Activated T-cell treated with anti-CD3 and anti-CD28 coated beads for 1 hour (primary cell): ENCODE measurements around the gene NAP1L1.

Experiments used
- DNase-seq: peaks from one replicate; pipeline ENCODE4 v3.0.0-alpha.2; 2020; ENCODE audit warnings: low read depth

Gene NAP1L1

DNA sequence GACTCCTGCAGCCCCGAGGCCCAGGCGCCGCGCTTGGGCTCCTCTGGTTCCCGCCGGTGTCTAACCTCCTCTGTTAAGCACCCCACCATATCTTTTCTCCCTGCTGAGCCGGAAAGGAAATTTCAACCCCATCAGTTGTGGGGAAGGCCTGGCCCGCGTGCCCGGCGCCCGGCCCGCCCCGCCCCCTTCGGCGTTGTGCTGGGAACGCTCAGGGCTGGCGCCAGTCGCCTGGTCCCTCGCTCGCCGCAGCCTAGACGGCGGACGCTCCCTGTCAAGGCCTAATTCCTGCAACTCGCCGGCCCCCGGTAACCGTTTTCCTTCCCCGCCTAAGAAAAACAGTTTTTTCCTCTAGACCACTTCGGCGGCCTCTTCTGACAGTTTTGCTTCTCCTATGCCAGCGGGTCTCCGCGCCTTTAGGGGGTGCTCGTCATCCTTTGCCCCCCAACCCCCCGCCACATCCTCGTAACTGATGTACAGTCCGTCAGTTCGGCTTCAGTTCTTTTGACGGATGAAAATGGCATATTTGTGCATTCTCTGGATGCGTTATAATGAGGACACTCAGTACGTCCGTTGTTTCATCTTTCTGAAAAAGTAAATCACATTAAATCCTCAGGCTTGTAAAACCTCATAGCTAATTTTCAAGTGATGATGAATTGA lies 506 bp upstream of the NAP1L1 start:
- peak; percentile 42 for DNase-seq

DNA sequence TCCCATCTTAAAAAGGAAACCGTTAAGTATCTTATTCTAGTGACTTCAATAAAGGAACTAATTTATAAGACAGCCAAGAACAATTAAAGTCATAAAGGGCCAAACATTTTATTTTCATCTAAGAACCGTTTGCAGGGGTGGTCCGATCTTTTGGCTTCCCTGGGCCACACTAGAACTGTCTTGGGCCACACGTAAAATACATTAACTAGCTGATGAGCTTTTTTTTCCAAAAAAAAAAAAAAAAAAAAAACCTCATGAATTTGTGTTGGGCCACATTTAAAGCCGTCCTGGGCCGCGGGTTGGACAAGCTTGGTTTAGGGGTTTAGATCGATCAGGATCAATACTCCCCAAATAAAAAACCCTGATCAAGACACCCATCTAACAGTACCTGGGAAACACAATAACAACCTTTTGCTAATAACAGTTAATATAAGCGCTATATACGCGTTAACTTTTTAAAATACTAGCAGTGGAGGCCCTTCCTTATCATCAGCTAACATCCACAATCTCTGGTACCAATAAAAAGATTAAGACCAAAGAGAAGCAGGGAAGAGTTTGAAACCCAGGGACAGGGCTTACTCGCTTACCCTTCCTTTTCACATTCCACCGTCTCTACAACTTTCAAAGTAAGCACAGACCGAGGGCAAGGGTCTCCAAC lies 1.1 kb downstream of the NAP1L1 start:
- DNase-seq = no peak

DNA sequence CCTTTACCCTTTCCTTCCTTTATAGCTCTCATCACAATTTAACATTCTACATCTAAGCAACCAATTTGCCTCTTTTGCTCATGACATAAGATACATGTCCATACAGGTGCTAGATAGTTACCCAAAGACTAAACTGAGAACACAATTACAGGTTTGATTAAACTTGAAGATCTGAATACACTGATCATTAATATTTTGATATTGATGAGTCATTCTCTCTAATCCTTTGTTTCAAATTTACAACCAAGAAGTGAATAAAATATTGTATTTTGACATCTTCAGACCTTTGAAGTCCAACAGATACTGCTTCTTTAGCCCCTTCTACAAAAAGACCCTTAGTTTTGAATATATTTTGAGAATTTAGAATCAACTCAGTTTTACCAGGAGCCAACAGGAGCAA lies 2.6 kb downstream of the NAP1L1 start:
- DNase-seq = no peak

DNA sequence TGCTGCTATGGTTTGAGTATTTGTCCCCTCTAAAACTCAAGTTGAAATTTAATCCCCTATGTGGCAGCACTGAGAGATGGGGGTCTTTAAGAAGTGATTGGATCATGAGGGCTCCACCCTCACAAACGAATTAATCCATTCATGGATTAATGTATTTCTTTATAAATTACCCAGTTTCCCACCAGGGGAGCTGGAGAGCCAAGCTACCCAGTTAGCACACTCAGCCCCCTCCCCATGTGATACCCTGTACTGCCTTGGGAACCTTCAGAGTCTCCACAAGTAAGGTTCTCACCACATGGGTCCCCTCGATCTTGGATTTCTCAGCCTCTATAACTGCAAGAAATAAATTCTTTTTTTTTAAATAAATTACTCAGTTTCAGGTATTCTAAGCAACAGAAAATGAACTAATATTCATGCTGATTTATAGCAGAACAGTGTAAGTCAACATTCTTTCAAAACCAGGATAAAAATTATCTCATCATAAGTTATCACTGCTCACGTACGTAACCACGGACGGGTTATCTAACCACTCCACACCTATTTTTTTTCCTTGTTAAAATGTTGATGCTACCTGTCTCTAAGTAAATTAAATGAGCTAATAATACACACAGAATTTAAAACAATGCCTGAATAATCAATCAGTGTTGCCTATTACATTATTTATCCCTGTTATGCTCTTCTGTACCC lies 3.6 kb downstream of the NAP1L1 start:
- no peak for DNase-seq

DNA sequence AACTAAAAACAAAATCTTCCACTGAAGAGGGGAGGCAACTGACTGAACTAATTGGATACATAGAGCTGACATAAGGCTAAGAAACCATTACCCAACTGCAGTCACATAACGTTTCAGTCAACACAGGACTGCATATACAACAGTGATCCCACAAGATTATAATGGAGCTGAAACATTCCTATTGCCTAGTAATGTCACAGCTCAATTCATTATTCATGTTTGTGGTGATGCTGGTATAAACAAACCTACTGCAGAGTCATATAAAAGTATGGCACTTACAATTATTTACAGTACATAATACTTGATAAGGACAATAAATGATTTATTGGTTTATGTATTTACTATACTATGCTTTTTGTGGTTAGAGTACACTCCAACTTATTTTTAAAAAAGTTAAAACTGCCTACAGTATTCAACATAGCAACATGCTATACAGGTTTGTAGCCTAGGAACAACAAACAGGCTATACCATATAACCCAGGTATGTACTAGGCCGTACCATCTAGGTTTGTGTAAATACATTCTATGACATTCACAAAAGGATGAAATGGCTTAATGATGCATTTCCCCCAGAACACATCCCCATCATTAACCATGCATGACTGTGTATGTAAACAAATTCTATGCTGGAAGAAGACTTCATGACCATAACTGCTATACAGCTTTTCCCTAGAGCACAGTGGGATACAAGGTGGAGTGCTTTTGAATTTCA lies 4.3 kb downstream of the NAP1L1 start:
- DNase-seq = no peak

DNA sequence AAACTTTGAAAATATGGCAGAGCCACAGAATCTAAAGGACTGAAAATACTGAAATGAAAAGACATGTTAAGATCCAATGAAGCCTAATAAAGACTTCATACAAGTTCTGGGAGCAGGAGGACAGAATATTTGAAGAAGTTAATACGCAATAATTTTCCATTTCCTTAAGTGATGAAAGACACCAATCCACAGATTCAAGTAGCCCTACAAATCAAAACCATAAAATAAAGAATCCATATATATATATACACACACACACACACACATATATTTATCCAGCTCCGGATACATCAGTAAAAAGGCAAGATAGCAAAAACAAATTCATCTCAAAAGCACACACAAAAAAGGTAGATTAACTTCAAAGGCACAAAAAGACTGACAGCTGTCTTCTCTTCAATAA lies 5.7 kb downstream of the NAP1L1 start:
- no peak for DNase-seq

DNA sequence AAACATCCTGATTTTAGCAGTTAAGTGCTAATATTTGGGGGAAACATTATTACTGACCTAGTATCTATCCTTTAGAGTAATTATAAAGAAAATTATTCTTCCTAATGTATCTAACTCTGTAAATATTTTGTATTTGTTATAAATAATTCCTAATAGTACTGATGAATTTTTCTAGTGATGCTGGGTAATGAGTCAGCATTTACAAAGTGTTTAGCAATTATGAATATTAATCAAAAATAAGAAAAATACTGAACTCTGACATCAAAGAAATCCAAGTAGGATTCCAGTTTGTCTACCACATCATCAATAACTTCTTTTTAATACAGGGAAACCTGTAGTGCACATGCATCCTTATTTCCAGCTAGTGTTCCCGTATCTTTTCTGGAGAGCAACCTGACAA lies 9.0 kb downstream of the NAP1L1 start:
- no peak for DNase-seq

DNA sequence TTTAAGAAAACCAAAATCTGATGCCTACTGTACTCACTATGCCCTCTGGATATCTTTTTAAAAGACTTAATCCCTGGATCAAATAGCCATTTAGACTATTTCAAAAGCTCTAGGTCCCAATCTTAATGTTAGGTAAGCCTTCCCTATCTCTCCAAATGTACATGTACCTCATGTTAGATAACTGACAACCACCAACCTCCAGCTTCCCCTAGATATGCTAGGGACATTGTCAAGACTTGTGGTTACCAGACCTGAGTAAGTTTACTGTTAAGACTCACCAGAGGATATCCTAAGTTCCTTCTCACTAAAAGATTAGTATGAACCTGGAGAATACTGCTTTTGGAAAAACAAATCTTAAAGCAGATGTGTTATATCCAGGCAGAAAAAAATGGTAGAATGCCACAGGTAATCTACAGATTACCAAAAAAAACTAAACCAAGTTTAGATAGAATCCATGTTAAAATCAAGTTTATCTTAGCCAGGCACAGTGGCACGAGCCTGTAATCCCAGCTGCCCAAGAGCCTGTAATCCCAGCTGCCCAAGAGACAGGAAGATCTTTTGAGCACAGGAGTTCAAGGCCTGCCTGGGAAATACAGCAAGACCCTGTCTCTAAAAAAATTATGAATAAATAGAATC lies 9.7 kb downstream of the NAP1L1 start:
- DNase-seq = no peak

DNA sequence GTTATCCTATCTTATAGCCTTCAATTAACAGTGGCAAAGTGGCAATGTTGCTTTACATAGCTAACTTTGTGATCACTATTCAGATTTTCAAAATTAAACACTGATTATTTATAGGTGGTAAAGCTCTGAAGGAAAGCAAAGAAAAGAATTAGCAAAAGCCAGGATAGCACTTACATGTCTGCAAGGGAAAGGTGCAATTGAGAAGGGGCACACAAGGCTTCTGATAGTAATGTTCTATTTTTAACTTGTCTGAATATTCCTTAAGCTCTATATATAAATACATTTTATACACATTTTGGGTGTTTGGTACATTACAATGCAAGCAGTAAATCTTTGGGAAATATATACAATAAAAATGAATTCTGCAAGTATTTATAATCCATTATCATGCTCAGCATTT lies 10.9 kb downstream of the NAP1L1 start:
- no peak for DNase-seq

DNA sequence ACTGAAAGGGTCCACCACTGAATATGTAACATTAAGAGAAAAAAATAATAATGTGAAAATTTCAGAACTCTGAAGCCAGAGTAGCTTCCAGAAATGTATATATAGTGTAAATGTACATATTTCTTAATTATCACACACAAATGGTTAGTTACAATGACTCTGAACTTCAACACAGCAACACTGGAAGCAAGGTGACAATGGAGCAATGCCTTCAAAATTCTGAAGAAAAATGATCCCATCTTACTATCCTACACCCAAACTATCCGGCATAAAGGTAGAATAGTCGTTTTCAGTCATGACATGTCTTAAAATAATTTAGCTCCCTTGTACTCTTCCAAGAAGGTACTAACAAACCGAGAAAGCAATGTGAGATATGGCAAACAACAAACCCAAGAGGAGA lies 11.9 kb downstream of the NAP1L1 start:
- no peak for DNase-seq

DNA sequence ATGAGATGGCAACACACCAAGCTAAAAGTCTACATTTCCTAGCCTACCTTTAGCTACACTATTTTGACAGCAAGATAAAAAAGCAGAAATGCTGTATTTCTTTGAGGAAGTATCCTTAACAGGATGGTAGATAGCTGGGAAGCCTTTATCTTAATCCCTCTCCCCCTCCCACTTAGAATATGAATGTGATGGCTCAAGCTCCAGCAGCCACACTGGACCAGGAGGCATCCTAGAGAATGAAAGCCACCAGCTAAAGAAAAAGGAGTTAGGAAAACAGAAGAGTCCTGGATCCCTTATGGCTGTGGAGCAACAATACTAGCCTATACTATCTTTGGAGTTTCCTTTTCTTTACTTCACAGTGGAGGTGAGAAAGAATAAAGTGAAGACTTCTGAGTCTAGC lies 15.1 kb downstream of the NAP1L1 start:
- no peak for DNase-seq

DNA sequence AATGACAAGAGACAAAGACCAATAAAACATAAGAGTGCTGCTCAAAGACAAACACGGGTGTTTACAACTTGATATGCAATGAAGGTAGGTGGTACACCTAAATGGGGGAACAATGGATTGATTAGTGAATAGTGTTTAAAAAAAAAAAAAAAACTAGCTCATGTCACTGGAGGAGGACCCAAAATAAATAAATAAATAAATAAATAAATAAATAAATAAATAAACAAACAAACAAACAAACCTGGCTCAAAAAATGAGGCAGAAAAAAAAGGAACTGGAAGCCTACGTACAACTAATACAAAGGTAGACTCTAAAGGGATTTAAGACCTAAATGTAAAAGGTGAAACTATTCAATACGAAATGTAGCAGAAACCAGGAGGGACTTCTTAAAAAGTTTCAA lies 18.6 kb downstream of the NAP1L1 start:
- no peak for DNase-seq

DNA sequence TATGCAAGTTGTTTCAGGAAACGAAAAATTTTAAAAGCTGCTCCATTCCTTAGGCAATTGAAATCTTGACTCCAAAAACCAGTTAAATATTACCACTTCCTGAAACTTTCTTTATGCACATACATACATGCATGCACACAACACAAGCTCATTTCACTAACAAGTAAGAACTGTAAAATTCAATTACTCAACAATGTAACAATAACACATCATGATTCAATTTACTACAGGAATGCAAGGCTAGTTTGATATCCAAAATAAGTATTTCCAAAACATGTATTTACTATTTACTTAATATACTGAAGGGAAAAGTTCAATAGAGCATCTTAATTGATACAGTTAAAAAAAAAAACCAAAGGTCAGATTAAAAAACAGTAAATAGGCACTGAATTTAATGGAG lies 19.6 kb downstream of the NAP1L1 start:
- DNase-seq = no peak

DNA sequence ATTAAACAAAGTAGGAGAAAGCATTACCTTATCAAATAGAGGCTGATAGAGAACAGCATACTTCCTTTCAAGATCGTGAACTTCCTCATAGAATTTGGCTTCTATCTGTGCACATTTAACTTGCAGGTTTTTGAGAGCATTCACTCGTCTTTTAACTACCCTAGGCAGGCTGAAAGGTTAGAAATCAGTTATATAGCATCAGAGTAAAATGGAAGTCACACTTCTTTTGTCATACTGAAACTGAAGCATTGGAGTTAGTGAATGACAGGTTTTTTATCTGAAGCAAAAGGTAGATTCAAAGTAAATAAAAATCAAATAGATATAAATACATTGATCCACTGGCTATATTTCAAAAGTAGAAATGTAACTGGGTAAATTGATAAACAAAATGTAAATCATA lies 24.4 kb downstream of the NAP1L1 start:
- no peak for DNase-seq

DNA sequence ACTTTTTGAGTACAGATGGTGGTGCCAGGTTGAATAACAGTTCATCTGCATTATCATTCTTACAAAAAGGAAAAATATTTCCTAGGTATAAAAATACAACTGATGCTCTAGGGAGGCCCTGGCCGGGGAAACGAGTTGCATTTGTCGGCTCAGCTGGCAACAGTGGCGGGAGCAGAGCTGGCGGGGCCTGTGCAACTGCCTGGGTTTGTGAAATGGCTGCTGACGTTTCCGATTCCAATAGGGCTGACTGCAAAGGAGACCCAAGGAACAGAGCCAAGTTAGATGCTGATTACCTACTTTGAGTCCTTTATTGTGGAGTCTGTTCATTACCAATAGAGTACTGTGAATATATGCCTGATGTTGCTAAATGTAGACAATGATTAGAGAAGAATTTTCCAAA lies 27.2 kb downstream of the NAP1L1 start:
- DNase-seq = no peak

DNA sequence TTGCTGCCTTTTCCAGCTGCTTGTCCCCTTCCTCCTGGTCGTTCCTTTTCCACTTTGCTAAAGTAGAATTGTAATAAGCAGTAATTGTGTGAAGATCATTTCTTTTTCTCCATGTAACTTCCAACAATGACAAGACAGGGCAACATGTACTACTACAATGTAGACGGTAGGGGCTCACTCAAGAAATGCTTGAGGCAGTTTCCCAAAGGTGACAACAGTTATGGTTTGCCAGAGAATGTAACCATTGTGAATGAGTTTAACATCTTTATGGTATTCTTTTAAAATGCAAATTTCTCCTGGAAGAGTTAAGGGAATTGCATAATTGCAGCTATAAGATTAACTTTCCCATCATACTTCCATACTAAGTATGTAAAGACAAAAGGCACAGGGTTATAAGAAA lies 29.1 kb downstream of the NAP1L1 start:
- no peak for DNase-seq

DNA sequence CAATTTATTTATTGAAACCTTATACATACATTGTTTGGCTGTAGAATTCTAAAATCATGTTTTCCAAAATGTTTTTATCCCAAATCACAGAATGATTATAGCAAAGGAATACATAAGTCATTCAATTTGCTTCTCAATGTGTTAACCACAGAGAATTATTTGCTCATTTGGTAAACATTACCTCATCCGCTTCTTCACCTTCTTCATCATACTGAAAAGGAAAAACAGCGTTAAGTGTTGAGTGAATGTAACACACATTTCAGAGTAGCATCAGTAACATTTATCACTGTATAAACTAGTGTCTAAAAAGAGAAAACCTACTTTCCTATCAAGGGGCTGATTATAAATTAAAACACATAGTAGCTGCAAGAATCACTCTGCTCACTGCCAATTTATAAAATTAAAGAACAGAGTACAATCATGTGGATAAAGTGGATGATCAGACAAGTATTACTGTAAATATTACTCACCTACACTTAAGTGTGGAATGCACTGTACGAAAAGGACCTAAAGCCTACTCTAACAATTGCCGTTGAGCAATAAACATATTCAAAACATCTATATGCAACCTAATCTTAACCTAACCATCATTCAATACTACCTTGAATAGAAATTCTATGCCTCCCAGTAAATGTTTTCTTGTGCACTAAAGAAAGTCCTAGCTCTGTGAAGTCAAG lies 34.8 kb downstream of the NAP1L1 start:
- no peak for DNase-seq

DNA sequence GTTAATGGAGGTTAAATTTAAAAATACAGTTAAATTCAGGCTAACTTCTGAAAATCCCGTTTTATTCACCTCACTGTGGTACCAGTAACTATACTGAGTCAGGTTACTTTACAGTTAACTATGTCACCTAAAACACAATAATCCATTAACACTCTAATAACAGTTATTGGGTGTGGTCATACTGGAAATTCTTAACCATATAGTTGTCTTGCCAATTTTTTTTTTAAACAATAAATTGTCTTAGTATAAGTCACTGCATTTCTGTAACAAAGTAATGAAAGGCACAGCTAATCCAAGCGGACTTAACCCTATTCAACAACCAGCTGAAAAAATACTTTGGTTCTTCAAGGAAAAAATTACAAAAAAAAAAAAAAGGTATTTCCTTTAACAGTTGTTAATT lies 36.7 kb downstream of the NAP1L1 start:
- no peak for DNase-seq

DNA sequence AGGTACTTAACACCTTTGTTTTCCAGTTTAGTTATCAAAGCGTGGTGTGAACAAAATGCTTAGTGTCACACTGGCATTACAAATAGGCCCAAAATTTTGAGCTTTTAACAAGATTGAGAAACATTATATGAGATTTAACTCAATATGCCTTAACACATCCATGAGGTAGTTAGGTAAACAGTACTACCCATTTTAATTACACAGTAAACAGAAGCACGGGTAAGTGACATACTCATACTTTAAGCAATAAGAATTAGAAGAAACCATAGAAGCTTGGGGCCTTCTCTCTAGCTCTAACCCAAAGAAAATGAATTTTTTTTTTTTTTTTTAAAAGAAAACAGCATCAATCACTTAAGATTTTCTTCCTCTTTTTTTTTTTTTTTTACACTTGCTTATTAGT lies 37.4 kb downstream of the NAP1L1 start:
- no peak for DNase-seq

DNA sequence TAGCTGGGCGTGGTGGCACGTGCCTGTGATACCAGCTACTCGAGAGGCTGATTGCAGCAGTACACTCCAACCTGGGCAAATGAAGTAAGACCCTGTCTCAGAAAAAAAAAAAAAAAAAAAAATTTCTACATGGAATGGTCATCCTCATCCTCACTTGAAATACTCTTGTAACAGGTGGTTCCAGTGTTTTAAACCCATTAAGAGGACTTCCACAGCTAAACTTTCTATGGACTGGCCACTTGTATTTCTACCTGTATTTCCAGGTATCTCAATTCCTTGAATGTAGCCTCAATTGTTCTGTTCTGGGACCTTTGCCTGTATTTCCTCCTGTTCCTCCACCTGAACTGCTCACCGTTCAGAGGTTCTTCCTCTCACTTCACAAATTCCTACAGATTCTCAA lies 41.1 kb downstream of the NAP1L1 start:
- DNase-seq = no peak

DNA sequence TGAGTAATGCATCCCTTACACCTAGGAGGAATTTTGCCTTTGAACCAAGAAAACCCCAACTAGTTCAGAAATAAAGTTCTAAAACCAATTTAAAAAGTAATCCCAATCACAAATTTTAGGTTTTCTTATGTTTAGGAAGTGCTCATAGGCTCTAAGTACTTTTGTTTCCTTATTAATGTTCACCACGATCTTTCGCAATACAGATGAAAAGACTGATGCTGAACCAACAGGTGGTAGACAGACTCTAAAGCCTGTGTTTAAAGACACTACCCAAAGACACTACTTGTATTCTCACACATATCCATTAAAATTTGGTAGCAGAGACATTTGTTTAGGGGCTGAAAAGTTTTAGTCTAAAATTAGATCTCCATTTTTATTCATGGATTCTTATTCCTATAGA lies 42.3 kb downstream of the NAP1L1 start:
- no peak for DNase-seq

DNA sequence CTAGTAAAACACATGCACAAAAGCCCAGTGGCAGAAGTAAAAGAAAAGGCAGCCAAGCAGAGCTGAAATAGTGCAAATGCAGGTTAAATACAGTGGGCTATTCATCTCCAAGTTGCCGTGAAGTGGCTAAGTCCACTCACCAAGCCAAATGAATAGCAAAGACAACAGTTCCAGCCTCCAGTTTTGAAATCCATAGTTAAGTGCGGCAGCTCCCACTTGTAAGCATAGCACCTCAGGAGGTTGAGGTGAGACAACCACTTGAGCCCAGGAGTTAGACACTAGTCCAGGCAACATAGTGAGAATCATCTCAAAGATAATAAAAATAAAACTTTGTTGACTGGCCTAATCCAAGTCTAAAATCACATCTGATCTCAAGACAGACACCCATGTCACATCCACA lies 43.1 kb downstream of the NAP1L1 start:
- DNase-seq = no peak
